Measurements from ENCODE around the gene OSCP1. TPM values are rescaled to one million over a fixed set of nuclear protein-coding genes. Genes with fewer than 3 reads are reported as not detected.

OSCP1 gene
- total and polyA plus RNA-seq, 8 donors, result 1.7 to 69.4 (median 9.0) TPM

DNA sequence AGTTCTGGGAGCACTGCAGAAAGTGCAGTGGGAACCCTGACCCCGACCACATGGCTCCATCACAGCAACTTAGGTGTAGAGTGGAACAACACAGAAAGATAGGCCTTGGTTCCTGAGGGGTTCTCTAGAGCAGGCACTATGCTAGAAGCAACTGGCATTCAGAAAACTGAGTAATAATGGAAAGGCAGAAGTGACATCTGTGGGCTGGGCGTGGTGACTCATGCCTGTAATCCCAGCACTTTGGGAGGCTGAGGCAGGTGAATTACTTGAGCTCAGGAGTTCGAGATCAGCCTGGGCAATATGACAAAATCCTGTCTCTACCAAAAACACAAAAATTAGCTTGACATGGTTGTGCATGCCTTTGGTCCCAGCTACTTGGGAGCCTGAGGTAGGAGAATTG lies 8.7 kb upstream of the OSCP1 start:
- intact Hi-C loops (cut with DNase I; ENCODE audit: low total_unique reads), result no loop called here

DNA sequence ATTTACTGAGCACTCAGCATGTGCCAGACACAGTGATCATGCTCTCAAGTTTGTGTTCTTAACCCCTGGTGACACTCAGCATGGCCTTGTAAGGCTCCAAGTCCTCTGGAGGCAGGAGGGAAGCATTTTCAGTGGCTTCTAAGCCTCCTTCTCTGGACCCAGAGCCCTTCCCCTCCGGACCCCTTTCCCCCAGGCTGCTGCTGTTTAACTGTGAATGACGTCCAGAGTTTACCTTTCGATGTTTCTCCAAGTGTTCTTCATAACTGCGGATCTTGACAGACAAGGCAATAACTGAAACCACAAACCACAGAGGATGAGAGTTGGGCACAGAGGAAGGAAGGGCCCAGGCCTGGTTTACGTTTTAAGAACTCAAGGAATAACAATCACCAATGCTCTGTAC lies 7.4 kb upstream of the OSCP1 start:
- Histone ChIP-seq H3K9me3 (no peaks in the 10 kb centered on the region), H3K36me3 (peaks cover 51 to 90% (median 84%) of the 10 kb centered on the region in 4 donors), H3K27ac (peak overlapping the region in 1 of 5 donors; percentile 12), H3K4me3 (no peak overlapping the region), H3K27me3 (no peaks in the 10 kb centered on the region), H3K4me1 (peaks cover 0 to 29% (median 7%) of the 10 kb centered on the region in 4 donors)
- no peak for DNase-seq
- intact Hi-C loops (cut with DNase I; ENCODE audit: low total_unique reads), result no loop called here
- WGBS, 5 donors, result 70 to 81% (median 74%) methylated on average over 5 of the region's 5 CpGs
- TF ChIP-seq, protein P1, sequence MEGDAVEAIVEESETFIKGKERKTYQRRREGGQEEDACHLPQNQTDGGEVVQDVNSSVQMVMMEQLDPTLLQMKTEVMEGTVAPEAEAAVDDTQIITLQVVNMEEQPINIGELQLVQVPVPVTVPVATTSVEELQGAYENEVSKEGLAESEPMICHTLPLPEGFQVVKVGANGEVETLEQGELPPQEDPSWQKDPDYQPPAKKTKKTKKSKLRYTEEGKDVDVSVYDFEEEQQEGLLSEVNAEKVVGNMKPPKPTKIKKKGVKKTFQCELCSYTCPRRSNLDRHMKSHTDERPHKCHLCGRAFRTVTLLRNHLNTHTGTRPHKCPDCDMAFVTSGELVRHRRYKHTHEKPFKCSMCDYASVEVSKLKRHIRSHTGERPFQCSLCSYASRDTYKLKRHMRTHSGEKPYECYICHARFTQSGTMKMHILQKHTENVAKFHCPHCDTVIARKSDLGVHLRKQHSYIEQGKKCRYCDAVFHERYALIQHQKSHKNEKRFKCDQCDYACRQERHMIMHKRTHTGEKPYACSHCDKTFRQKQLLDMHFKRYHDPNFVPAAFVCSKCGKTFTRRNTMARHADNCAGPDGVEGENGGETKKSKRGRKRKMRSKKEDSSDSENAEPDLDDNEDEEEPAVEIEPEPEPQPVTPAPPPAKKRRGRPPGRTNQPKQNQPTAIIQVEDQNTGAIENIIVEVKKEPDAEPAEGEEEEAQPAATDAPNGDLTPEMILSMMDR (IDR thresholded peaks at IDR 0.05), result no peak
- TF ChIP-seq POLR2AphosphoS5 (IDR thresholded peaks at IDR 0.05) (no peak), POLR2A (IDR thresholded peaks at IDR 0.05) (no peak), EP300 (IDR thresholded peaks at IDR 0.05) (no peak)

More for the DNA sequence above, 8.7 kb upstream of the OSCP1 start:
- Histone ChIP-seq H3K27me3 (no peaks in the 10 kb centered on the region), H3K36me3 (peaks cover 51 to 86% (median 83%) of the 10 kb centered on the region in 4 donors), H3K4me3 (no peak overlapping the region), H3K4me1 (peaks cover 8 to 40% (median 18%) of the 10 kb centered on the region in 4 donors), H3K9me3 (no peaks in the 10 kb centered on the region), H3K27ac (peak overlapping the region in 2 of 5 donors; percentile 10 to 18)
- TF ChIP-seq POLR2A (IDR thresholded peaks at IDR 0.05) (no peak), EP300 (IDR thresholded peaks at IDR 0.05) (no peak), POLR2AphosphoS5 (IDR thresholded peaks at IDR 0.05) (no peak)
- TF ChIP-seq, protein P1 (IDR thresholded peaks at IDR 0.05), result no peak
- WGBS, 5 donors, result 78 to 97% (median 85%) methylated on average over 3 of the region's 3 CpGs
- DNase-seq, result no peak

DNA sequence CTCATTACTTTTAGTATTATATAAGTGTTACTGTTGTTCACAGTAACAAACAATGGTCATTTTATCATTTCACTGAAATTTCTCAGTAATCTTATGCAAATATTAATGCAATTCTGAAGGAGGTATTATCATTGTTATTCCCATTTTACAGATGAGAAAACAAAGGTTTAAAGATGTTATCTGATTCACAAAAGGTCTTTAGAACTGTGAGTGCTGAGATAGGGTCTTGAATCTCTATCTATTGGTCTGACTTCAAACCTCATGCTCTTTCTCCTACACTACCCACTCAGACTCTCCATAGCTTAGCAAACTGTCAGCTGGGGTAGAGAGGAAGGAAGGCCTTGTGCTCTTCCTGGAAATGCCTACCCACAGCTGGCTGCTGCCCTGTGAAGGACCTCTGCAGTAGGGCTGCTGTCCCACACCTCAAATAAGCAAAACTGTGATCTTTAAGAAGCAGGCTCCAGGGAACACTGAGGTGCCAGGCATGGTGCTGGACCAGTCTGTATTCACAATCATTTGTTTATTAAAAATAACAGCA lies 6.2 kb upstream of the OSCP1 start:
- no peaks in the 10 kb centered on the region for H3K9me3 ChIP-seq
- H3K27me3 ChIP-seq, result no peaks in the 10 kb centered on the region
- H3K4me1 ChIP-seq, result peaks cover 0 to 20% (median under 1%) of the 10 kb centered on the region in 4 donors
- no peak for DNase-seq
- H3K36me3 ChIP-seq, result peaks cover 47 to 80% (median 75%) of the 10 kb centered on the region in 4 donors
- TF ChIP-seq EP300 (IDR thresholded peaks at IDR 0.05) (no peak), POLR2A (IDR thresholded peaks at IDR 0.05) (no peak), POLR2AphosphoS5 (IDR thresholded peaks at IDR 0.05) (no peak)
- TF ChIP-seq, protein P1 (IDR thresholded peaks at IDR 0.05), result no peak
- H3K4me3 ChIP-seq, result no peak overlapping the region
- intact Hi-C loops (cut with DNase I; ENCODE audit: low total_unique reads), result no loop called here
- H3K27ac ChIP-seq, result no peak overlapping the region

DNA sequence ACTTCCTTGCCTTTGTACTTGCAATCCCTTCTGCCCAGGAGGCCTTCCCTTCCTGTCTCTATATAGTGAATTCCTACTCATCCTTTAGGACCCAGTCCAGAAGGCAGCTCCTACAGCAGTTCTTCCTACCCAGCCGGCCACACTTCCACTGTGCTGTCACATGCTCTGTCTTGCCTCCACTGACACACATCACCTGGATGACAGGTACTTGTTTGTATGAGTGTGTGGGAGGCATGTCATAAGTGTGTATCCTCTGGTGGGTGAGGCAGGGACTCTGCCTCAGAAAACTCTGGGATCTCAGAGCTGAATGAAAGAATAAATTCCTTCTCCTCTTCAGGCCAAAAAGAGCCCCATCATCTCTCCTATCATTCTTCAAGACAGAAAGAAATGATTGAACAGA lies 5.1 kb upstream of the OSCP1 start:
- TF ChIP-seq, protein P1 (IDR thresholded peaks at IDR 0.05), result no peak
- TF ChIP-seq EP300 (IDR thresholded peaks at IDR 0.05) (no peak), POLR2AphosphoS5 (IDR thresholded peaks at IDR 0.05) (no peak), POLR2A (IDR thresholded peaks at IDR 0.05) (no peak)
- peaks cover 0 to 30% (median 7%) of the 10 kb centered on the region in 4 donors for H3K4me1 ChIP-seq
- no peaks in the 10 kb centered on the region for H3K27me3 ChIP-seq
- 63 to 79% (median 75%) methylated on average over 1 of the region's 1 CpG for WGBS, 5 donors
- intact Hi-C loops (cut with DNase I; ENCODE audit: low total_unique reads), result no loop called here
- no peaks in the 10 kb centered on the region for H3K9me3 ChIP-seq
- H3K36me3 ChIP-seq, result peaks cover 36 to 69% (median 64%) of the 10 kb centered on the region in 4 donors
- no peak overlapping the region for H3K27ac ChIP-seq
- DNase-seq, result no peak
- no peak overlapping the region for H3K4me3 ChIP-seq
